IPS-18c (cell line): Measurements from ENCODE around the gene PDLIM7.

Experiments
- H3K4me3 ChIP-seq: 2 replicates; pipeline ENCODE4 v1.7.0; 2013; ENCODE audit warnings: low read depth, mild to moderate bottlenecking, low read length, moderate library complexity; ENCODE audit not compliant: insufficient read depth
- H3K9me3 ChIP-seq: one replicate; pipeline ENCODE4 v1.6.1; 2013; ENCODE audit warnings: mild to moderate bottlenecking, low read length, moderate library complexity; ENCODE audit not compliant: control insufficient read depth, insufficient read depth

PDLIM7 gene

GRCh38 chr5:177527595-177527994 is 30.2 kb upstream of the PDLIM7 start:
- Histone ChIP-seq H3K9me3 (no peaks in the 10 kb centered on the region), H3K4me3 (no peak overlapping the region)

- Histone ChIP-seq H3K9me3 (no peaks in the 10 kb centered on the region), H3K4me3 (no peak overlapping the region)
Observed at GRCh38 chr5:177526791-177527190, 29.4 kb upstream of the PDLIM7 start.

- H3K9me3 ChIP-seq = no peaks in the 10 kb centered on the region
- H3K4me3 ChIP-seq = no peak overlapping the region
Observed at GRCh38 chr5:177526191-177526590, 28.8 kb upstream of the PDLIM7 start.

GRCh38 chr5:177524941-177525655 is 27.7 kb upstream of the PDLIM7 start:
- Histone ChIP-seq H3K9me3 (no peaks in the 10 kb centered on the region), H3K4me3 (no peak overlapping the region)

DNA sequence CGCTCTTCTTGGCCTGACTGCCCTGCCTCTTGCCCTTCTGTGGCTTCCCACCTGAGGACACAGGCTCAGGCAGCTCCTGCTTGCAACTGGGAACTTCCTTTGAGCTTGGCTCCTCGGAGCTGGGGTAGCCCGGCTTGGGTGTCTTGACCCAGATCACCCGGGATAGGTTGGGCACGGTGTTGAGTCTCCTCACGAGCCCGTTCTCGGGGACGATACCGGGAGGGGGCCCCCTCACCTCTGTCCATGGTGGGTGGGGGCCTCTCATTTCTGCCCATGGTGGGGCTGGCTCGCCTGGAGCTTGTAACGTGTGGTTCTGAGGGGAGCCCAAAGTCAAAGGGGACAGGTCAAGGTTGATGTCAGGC is 27.1 kb upstream of the PDLIM7 start:
- H3K4me3 ChIP-seq = no peak overlapping the region
- no peaks in the 10 kb centered on the region for H3K9me3 ChIP-seq

DNA sequence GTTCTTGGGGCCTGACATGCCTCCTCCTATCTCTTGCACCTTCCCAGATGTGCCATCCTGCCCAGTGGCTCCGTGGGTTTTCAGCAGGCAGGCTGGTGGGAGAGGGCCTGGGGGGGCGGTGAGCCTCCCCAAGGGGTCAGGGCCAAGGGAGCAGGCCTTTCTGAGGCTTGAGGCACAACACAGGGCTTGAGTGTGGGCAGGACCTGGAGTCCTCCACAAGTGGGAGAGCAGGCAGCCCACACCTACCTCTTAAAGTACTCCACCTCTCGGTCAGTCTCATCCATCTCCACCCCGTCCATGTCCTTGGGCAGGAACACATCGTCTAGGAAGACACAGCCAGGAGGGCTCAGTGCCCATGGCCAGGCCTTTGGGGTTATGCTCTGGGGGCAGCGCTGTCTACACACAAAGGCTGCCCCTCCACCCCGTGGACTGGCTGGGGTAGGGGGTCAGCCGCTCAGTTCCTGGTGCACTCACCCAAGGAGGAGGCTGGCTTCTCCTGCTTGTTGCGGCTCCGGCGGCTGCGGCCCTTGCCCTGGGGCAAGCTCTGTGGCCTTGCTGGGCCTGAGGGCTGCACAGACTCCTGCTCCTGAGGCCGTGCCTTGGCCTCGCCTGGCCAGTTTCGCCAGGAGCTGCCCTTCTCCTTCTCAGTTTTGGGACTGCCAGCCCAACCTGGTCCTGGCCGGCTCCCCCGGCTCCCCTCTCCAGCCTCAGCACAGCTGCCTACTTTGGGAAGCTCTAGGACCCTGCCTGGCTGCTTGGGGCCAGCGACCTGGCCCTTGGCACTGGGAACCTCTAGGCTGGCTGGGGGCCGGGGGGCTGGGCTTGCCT is 26.5 kb upstream of the PDLIM7 start:
- H3K4me3 ChIP-seq = no peak overlapping the region

GRCh38 chr5:177520916-177521513 is 23.6 kb upstream of the PDLIM7 start:
- no peak overlapping the region for H3K4me3 ChIP-seq
- H3K9me3 ChIP-seq = no peaks in the 10 kb centered on the region

More for the DNA sequence above, 26.5 kb upstream of the PDLIM7 start:
- H3K9me3 ChIP-seq = no peaks in the 10 kb centered on the region

GRCh38 chr5:177520271-177520670 is 22.9 kb upstream of the PDLIM7 start:
- Histone ChIP-seq H3K9me3 (no peaks in the 10 kb centered on the region), H3K4me3 (no peak overlapping the region)

DNA sequence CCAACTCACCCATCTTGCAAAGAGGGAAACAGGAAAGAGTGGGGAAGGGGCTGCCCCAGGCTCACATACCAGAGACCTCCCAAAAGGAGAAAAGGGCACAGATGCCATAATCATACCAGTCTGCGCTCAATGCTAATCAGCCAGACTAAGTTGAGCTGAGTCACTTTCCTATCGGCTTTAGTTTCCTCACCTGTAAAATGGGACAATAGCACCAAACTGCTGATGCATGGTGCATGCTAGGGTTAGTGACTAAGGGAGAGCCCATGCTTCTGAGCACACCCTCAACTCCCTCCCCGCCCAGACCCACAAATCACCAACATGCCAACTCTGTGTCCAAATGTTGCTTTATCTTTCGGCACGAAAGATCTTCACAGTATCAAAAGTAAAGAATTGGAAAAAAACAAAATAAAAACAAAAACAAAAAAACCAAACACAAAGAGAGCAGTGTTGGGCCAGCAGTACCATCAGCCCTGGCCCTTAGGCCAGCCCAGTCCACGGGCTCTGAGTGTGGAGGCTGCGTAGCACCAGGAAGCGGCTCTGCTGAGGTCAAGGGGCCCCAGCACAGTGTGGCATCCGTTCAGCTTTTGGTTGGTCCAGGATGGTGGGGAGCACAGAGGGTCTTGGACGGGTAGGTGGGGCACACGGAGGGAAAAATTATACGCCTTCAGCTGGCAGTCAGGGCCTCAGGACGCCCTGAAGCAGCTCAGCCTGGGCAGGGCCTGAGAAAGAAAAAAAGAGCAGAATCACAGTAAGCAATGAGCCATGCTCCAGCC is 22.2 kb upstream of the PDLIM7 start:
- Histone ChIP-seq H3K4me3 (no peak overlapping the region), H3K9me3 (no peaks in the 10 kb centered on the region)

DNA sequence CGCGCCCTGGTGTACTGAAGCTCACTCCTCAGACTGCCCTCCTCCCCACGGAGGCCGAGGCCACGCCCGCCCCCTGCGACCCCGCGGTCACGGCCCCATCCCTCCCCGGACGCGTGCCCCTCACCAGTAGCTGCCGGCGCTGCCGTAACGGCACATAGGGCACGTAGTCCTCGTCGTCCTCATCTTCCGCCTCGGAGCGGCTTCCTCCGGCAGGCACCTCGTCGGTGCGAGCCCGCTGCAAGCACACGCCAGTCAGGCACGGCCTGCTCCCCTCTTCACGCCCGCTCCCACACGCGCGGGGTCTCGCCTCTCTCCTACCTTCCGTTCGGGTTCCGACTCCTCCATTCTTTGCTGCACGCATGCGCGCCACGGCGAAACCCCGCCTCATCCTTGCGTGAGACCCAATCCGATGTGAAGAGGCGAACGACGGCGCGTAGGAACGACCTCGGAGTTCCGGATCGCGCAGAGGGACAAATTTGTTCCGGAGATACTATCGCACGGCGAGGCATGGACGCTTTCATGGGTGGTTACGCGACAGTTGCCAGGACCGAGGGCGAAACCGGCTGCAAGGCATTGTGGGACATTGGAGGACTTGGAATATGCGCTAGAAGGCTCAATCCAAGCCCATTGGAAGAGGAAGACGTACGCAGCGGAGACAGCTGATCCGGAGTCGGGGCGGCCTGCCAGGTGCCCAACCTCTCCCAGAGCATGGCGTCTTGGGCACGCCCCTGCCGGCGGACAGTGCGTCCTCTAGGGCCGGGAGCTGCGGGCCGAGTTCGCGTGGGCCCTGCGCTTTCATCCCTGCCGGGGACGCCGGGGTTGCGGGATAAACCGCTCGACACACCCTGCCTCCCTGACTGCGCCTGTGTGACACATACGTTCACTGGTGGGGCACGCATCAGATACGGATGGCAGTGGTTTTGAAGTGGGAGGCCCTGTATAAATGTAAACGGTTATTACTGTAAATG is 19.5 kb upstream of the PDLIM7 start, which contains the start of gene DDX41:
DDX41 (minus strand) TSS at position 361 of the 968 bp plus-strand sequence; CDS start at position 345, 16 bp downstream.
- Histone ChIP-seq H3K9me3 (no peaks in the 10 kb centered on the region), H3K4me3 (peak within 1 kb of the TSS; percentile 95)

DNA sequence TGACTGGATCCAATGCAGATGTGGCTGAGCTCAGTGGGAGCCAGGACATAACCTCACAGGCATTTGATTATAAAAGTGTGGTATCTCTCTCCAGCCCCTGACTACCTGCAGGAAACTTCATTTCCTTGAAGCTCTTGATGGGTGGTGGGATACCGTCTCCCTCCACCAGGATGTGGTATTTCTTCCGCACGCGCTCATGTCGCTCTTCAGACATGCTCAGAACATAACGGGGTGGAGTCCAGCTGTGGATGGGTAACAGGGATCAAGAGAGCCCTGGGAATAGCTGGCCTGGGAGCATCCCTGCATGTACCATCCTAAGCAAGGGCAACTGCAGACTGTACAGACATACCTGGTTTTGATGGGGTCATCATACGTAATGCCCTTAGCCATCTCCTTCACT is 18.2 kb upstream of the PDLIM7 start:
- Histone ChIP-seq H3K9me3 (no peaks in the 10 kb centered on the region), H3K4me3 (0 out of 2 replicates have a peak overlapping the region, but pooled peaks have one; percentile 95)

GRCh38 chr5:177514541-177514940 is 17.1 kb upstream of the PDLIM7 start:
- Histone ChIP-seq H3K4me3 (no peak overlapping the region), H3K9me3 (no peaks in the 10 kb centered on the region)

DNA sequence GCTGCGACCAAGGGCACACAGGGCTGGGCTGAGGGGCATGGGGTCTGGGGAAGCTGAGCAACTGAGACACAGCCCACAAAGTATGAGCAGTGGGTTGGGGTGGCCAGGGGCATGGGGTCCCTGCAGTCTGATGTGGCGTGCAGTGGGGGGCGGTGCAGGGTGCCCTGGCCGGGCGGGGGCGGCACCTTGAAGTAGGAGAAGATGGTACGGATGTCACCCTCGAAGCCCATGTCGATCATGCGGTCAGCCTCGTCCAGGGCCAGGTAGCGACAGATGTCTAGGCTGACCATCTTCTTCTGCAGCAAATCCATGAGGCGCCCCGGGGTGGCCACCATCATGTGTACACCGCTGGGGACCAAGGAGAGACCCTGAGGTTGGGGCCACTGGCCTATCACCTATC is 16.1 kb upstream of the PDLIM7 start:
- Histone ChIP-seq H3K9me3 (no peaks in the 10 kb centered on the region), H3K4me3 (no peak overlapping the region)

GRCh38 chr5:177512736-177513380 is 15.5 kb upstream of the PDLIM7 start:
- Histone ChIP-seq H3K9me3 (no peaks in the 10 kb centered on the region), H3K4me3 (no peak overlapping the region)

- H3K4me3 ChIP-seq = no peak overlapping the region
- no peaks in the 10 kb centered on the region for H3K9me3 ChIP-seq
Observed at GRCh38 chr5:177511796-177512675, 14.6 kb upstream of the PDLIM7 start.
